ENCODE data around the gene MACROD2. TPM values are rescaled to one million over a fixed set of nuclear protein-coding genes. Genes with fewer than 3 reads are reported as not detected.

The MACROD2 gene
- total RNA-seq, 1 donor from 2014 or later, result 2.4 TPM

- no peaks in the 10 kb centered on the region for H3K79me2 ChIP-seq (ENCODE audit: insufficient read depth, low read length)
- H3K4me3 ChIP-seq (ENCODE audit: insufficient read depth, low read depth, low read length), result no peak overlapping the region
- Mint-ChIP-seq H3K9me3 (ENCODE audit: unreplicated experiment) (no peaks in the 10 kb centered on the region), H3K36me3 (ENCODE audit: low read depth, unreplicated experiment) (no peaks in the 10 kb centered on the region), H3K27ac (ENCODE audit: unreplicated experiment) (no peak overlapping the region), H3K27me3 (ENCODE audit: low read depth, unreplicated experiment) (peaks cover 11% of the 10 kb centered on the region), H3K4me3 (ENCODE audit: unreplicated experiment) (no peak overlapping the region), H3K4me1 (ENCODE audit: low read depth, unreplicated experiment) (peaks cover 3% of the 10 kb centered on the region)
- H3K9ac ChIP-seq (ENCODE audit: low read length), result no peak overlapping the region
- no peaks in the 10 kb centered on the region for H3K36me3 ChIP-seq (ENCODE audit: insufficient read depth, low read length)
- H3K4me1 ChIP-seq (ENCODE audit: insufficient read depth, low read length), result no peaks in the 10 kb centered on the region
- peak overlapping the region; percentile 45 for H3K4me2 ChIP-seq (ENCODE audit: low read length)
- TF ChIP-seq EZH2 (IDR thresholded peaks at IDR 0.05; ENCODE audit: insufficient read depth, low read length) (no peak), CTCF (IDR thresholded peaks at IDR 0.05; ENCODE audit: insufficient read depth, low read depth, low read length) (peak; percentile 52)
- DNase-seq (ENCODE audit: low read depth) (no peak), FAIRE-seq (no peak)
- no peaks in the 10 kb centered on the region for H3K9me3 ChIP-seq (ENCODE audit: insufficient read depth, low read depth, low read length)
- H2AFZ ChIP-seq (ENCODE audit: low read depth, low read length), result no peak overlapping the region
- no peaks in the 10 kb centered on the region for H4K20me1 ChIP-seq (ENCODE audit: insufficient read depth, low read length)
- no peaks in the 10 kb centered on the region for H3K27me3 ChIP-seq (ENCODE audit: insufficient read depth, low read length)
- no peak overlapping the region for H3K27ac ChIP-seq (ENCODE audit: low read depth, low read length)
These were observed 1935.3 kb downstream of the MACROD2 start for GRCh38 chr20:15930311-15931305.

- Histone ChIP-seq H3K9ac (ENCODE audit: low read length) (no peak overlapping the region), H3K36me3 (ENCODE audit: insufficient read depth, low read length) (no peaks in the 10 kb centered on the region), H3K27ac (ENCODE audit: low read depth, low read length) (no peak overlapping the region), H3K9me3 (ENCODE audit: insufficient read depth, low read depth, low read length) (no peaks in the 10 kb centered on the region), H3K27me3 (ENCODE audit: insufficient read depth, low read length) (no peaks in the 10 kb centered on the region), H3K4me3 (ENCODE audit: insufficient read depth, low read depth, low read length) (no peak overlapping the region), H2AFZ (ENCODE audit: low read depth, low read length) (no peak overlapping the region), H3K4me1 (ENCODE audit: insufficient read depth, low read length) (no peaks in the 10 kb centered on the region), H3K79me2 (ENCODE audit: insufficient read depth, low read length) (no peaks in the 10 kb centered on the region), H4K20me1 (ENCODE audit: insufficient read depth, low read length) (no peaks in the 10 kb centered on the region), H3K4me2 (ENCODE audit: low read length) (no peak overlapping the region)
- Mint-ChIP-seq H3K27me3 (ENCODE audit: low read depth, unreplicated experiment) (peaks cover 5% of the 10 kb centered on the region), H3K27ac (ENCODE audit: unreplicated experiment) (no peak overlapping the region), H3K9me3 (ENCODE audit: unreplicated experiment) (no peaks in the 10 kb centered on the region), H3K36me3 (ENCODE audit: low read depth, unreplicated experiment) (no peaks in the 10 kb centered on the region), H3K4me3 (ENCODE audit: unreplicated experiment) (no peak overlapping the region), H3K4me1 (ENCODE audit: low read depth, unreplicated experiment) (peaks cover 3% of the 10 kb centered on the region)
- TF ChIP-seq EZH2 (IDR thresholded peaks at IDR 0.05; ENCODE audit: insufficient read depth, low read length), result no peak
- no peak for TF ChIP-seq CTCF (IDR thresholded peaks at IDR 0.05; ENCODE audit: insufficient read depth, low read depth, low read length)
- FAIRE-seq (no peak), DNase-seq (ENCODE audit: low read depth) (no peak)
These were observed 1936.6 kb downstream of the MACROD2 start for GRCh38 chr20:15931897-15932296.

GRCh38 chr20:15937179-15937578 is 1941.9 kb downstream of the MACROD2 start:
- no peaks in the 10 kb centered on the region for H3K36me3 ChIP-seq (ENCODE audit: insufficient read depth, low read length)
- H3K27ac Mint-ChIP-seq (ENCODE audit: unreplicated experiment), result no peak overlapping the region

More at GRCh38 chr20:15937179-15937578, 1941.9 kb downstream of the MACROD2 start:
- Mint-ChIP-seq H3K4me1 (ENCODE audit: low read depth, unreplicated experiment) (peaks cover 4% of the 10 kb centered on the region), H3K36me3 (ENCODE audit: low read depth, unreplicated experiment) (no peaks in the 10 kb centered on the region), H3K9me3 (ENCODE audit: unreplicated experiment) (peaks cover 5% of the 10 kb centered on the region), H3K4me3 (ENCODE audit: unreplicated experiment) (no peak overlapping the region), H3K27me3 (ENCODE audit: low read depth, unreplicated experiment) (no peaks in the 10 kb centered on the region)
- Histone ChIP-seq H3K9me3 (ENCODE audit: insufficient read depth, low read depth, low read length) (no peaks in the 10 kb centered on the region), H3K4me3 (ENCODE audit: insufficient read depth, low read depth, low read length) (no peak overlapping the region), H3K4me2 (ENCODE audit: low read length) (no peak overlapping the region), H2AFZ (ENCODE audit: low read depth, low read length) (no peak overlapping the region), H3K27me3 (ENCODE audit: insufficient read depth, low read length) (no peaks in the 10 kb centered on the region), H3K4me1 (ENCODE audit: insufficient read depth, low read length) (no peaks in the 10 kb centered on the region), H3K79me2 (ENCODE audit: insufficient read depth, low read length) (no peaks in the 10 kb centered on the region), H4K20me1 (ENCODE audit: insufficient read depth, low read length) (no peaks in the 10 kb centered on the region), H3K27ac (ENCODE audit: low read depth, low read length) (no peak overlapping the region), H3K9ac (ENCODE audit: low read length) (no peak overlapping the region)
- DNase-seq (ENCODE audit: low read depth) (no peak), FAIRE-seq (no peak)
- no peak for TF ChIP-seq EZH2 (IDR thresholded peaks at IDR 0.05; ENCODE audit: insufficient read depth, low read length)
- no peak for TF ChIP-seq CTCF (IDR thresholded peaks at IDR 0.05; ENCODE audit: insufficient read depth, low read depth, low read length)
